Measurements from ENCODE around the gene ARHGAP44.

DNA sequence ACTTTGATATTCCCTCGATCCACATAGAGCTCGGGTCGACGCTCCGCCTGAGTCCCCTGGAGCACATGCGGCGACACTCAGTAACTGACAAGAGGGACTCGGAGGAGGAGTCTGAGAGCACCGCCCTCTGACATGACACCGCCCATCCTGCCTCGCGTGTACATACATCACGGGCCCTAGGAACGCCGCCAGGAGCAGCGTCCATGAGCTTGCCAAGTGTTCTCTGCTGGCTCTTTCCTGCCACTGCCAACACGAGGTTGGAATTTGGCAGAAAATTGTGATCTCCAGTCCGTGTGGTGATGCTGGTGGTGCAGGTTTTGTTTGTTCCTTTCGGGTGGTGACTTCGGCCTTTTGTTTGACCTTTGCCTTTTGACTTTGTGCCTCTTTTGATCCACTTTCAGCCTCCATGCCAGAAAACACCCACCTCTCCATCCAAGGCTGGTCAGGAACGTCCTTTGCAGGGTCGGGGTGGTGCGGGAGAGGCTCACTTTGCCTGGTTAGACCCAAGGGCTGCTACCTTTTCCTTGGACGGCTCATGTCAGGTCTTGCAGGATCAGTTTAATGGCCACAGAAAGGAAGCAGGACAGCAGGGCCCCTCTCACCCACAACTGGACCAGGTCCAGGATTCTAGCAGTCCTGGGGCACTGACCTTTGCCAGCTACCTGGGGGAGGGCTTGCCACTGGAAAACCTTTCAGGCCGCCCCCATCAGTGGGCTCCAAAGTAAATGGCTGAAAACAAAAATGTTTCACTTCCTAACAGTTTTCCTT is 200.9 kb downstream of the ARHGAP44 start:
- no peak for TF ChIP-seq EZH2 (IDR thresholded peaks at IDR 0.05; ENCODE audit: borderline replicate concordance)
- no peak for TF ChIP-seq CTCF (IDR thresholded peaks at IDR 0.05; ENCODE audit: poor library complexity)
